ENCODE data around the gene CDS2.

Gene CDS2

DNA sequence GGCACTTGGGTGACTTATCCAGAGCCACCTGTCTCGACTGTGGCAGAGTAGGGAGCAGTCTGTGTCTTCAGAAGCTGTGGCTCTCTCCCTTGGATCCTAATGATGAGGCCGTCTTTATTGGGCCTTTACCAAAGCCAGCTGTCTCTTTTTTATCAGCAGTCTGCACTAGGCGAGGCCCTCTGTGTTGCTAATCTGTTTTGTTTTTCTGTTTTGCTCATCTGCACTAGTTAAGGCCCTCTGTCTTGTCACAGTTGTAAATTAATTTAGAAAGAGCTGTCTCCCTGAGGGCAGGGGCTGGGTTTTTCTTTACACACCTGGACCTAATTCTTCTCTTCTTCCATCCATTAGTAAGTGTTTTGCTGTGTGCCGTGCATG, 45.0 kb downstream of the CDS2 start:
- no peak overlapping the region for H3K4me3 ChIP-seq (ENCODE audit: low read depth, low read length)
- CTCF ChIA-PET = interaction anchor here (1.3 to 2.0 kb wide), 3 partner anchors 22 to 45 kb away, joined by 3 to 4 read pairs (median 3); partner anchors contain the start of gene CDS2
- no peak for DNase-seq (ENCODE audit: low read depth, low spot score)
- POLR2A ChIA-PET = no interaction called here
- TF ChIP-seq, protein P1, sequence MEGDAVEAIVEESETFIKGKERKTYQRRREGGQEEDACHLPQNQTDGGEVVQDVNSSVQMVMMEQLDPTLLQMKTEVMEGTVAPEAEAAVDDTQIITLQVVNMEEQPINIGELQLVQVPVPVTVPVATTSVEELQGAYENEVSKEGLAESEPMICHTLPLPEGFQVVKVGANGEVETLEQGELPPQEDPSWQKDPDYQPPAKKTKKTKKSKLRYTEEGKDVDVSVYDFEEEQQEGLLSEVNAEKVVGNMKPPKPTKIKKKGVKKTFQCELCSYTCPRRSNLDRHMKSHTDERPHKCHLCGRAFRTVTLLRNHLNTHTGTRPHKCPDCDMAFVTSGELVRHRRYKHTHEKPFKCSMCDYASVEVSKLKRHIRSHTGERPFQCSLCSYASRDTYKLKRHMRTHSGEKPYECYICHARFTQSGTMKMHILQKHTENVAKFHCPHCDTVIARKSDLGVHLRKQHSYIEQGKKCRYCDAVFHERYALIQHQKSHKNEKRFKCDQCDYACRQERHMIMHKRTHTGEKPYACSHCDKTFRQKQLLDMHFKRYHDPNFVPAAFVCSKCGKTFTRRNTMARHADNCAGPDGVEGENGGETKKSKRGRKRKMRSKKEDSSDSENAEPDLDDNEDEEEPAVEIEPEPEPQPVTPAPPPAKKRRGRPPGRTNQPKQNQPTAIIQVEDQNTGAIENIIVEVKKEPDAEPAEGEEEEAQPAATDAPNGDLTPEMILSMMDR (IDR thresholded peaks at IDR 0.05; ENCODE audit: insufficient read depth, low read length, missing control alignments) = no peak

DNA sequence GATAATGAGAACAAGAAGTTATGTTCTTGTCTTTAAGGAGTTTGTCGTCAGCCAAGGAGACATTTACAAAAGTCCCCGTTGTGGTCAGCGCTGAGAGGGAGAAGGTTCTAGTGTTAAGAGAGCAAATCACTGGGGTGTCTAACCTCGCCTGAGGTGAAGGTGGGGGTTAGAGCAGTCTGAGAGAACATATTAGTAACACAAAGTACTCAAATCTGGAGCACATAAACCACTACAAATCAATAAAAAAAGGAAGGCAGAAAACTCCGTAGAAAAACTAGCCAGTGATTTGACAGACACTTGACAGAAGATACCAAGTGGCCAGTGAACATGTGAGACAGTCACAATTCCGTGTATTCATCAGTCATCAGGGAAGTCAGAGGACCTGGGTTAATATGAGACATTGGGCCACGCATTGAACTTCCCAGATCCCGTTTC, 45.4 kb downstream of the CDS2 start:
- H3K4me3 ChIP-seq (ENCODE audit: low read depth, low read length) = no peak overlapping the region
- POLR2A ChIA-PET = no interaction called here

DNA sequence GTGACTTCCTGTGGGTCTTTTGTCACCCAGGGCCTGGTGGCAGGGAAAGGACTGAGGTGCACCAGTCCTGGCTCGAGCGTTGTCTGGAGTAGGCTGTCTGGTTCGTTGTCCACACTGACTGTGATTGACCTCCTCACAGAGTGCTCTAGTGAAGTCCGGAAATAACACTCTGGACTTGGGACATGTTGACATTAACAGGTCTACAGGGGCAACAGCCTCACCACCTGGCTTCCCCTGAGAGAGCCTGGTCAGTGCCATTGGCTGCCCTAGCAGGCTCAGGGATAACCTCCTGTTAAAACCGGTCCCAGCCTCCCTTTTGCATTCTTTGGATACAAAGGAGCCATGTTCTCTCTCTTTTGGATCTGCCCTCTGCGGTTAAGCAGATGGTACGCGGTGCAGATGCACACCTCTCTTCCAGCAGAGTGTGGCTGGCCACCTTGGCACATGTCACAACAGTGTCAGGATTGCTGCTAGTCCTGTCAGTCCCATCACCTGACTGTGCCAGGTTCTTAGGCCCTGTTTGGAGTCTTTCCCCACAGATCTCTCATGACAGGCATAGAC, 46.2 kb downstream of the CDS2 start:
- TF ChIP-seq, protein P1 (IDR thresholded peaks at IDR 0.05; ENCODE audit: insufficient read depth, low read length, missing control alignments) = no peak
- no peak overlapping the region for H3K4me3 ChIP-seq (ENCODE audit: low read depth, low read length)
- DNase-seq (ENCODE audit: low read depth, low spot score) = no peak
- POLR2A ChIA-PET = no interaction called here
- CTCF ChIA-PET = interaction anchor here (1.3 to 1.4 kb wide), 2 partner anchors 21 to 46 kb away, joined by 3 read pairs; partner anchors contain the start of gene CDS2

More for the DNA sequence above, 45.4 kb downstream of the CDS2 start:
- CTCF ChIA-PET = interaction anchor here (1.3 to 2.0 kb wide), 3 partner anchors 21 to 46 kb away, joined by 3 to 4 read pairs (median 3); partner anchors contain the start of gene CDS2
- TF ChIP-seq, protein P1 (IDR thresholded peaks at IDR 0.05; ENCODE audit: insufficient read depth, low read length, missing control alignments) = no peak
- no peak for DNase-seq (ENCODE audit: low read depth, low spot score)

DNA sequence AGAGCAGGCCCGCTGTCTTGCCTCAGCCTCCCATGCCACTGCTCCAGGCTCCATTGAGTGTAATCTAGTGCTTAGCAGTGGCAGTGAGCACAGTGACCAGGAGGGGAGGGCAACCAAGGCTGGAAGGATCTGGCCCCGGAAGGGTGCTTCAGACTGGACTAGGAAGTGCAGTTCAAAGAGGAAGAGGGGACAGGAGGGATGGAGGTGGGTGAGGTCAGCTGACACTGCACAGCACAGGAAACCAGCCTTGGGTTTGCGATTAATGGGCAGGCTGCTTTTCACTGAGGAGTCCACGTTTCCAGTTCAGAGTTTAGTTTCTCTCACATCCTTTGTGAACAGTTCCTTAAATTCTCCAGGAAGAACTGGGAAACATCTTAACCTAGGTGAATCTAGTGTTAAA, 46.9 kb downstream of the CDS2 start:
- CTCF ChIA-PET = interaction anchor here (1.1 to 1.7 kb wide), 2 partner anchors 18 to 58 kb away, joined by 4 read pairs; no protein-coding TSS in a partner anchor
- H3K4me3 ChIP-seq (ENCODE audit: low read depth, low read length) = no peak overlapping the region

DNA sequence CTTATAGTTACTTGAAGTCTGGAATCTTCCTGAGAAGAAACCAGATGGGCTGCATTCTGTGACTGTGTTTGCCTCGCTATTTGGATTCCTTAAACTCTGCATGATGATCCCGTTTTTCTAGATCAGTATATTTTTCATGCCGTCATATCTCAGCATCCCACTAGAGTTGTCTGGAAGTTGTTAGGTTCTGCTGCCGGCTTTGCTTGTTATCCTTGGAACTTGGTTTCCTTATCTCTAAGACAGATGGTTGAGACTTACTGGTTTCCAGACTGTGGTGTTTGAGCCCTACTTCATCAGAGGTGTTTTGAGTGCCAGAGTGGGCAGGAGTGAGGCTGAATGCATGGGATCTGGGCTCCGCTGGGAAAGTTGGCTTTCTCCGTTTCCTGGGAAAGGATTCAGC, 50.3 kb downstream of the CDS2 start:
- TF ChIP-seq, protein P1 (IDR thresholded peaks at IDR 0.05; ENCODE audit: insufficient read depth, low read length, missing control alignments) = no peak
- DNase-seq (ENCODE audit: low read depth, low spot score) = no peak
- no peak overlapping the region for H3K4me3 ChIP-seq (ENCODE audit: low read depth, low read length)
- CTCF ChIA-PET = no interaction called here
- POLR2A ChIA-PET = no interaction called here

More for the DNA sequence above, 46.9 kb downstream of the CDS2 start:
- POLR2A ChIA-PET = no interaction called here
- DNase-seq (ENCODE audit: low read depth, low spot score) = no peak
- TF ChIP-seq, protein P1 (IDR thresholded peaks at IDR 0.05; ENCODE audit: insufficient read depth, low read length, missing control alignments) = no peak

DNA sequence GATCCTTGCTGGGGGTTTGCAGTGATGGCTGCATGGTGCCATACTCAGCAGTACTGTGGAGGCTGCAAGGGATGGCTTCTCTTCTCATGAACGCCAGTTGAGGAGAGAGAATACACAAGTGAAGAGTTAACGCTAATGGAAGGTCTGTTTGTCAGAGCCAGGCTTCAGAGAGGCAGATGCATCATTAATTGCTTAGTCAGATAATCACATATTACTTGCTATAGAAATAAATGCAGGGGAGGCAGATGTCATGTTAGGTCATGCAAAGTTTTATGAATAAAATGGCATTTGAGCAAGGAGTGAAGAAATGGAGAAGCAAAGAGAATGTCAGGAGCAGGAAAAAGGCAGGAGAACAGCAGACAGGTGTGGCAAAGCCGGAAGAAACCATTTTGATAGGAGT, 51.2 kb downstream of the CDS2 start:
- no peak overlapping the region for H3K4me3 ChIP-seq (ENCODE audit: low read depth, low read length)
- ChIA-PET POLR2A (no interaction called here), CTCF (no interaction called here)
- no peak for DNase-seq (ENCODE audit: low read depth, low spot score)
- TF ChIP-seq, protein P1 (IDR thresholded peaks at IDR 0.05; ENCODE audit: insufficient read depth, low read length, missing control alignments) = no peak
